DND-41 (cell line): ENCODE measurements around the gene MED12L.

Experiments used
- ATAC-seq: fragments of 200-7000 bp; cut with Tn5 transposase; 3 replicates; pipeline ENCODE4 v1.9.1; 2021; ENCODE audit warnings: low read depth; ENCODE audit not compliant: insufficient read depth
- DNase-seq: peaks from one replicate; pipeline ENCODE4 v3.0.0-alpha.2; 2020
- H2AFZ ChIP-seq: 2 replicates; pipeline ENCODE4 v1.6.0; 2012; ENCODE audit warnings: low read depth, low read length
- H3K27ac ChIP-seq: 2 replicates; pipeline ENCODE4 v1.5.1; 2012; ENCODE audit warnings: low read length, inconsistent platforms
- H3K27me3 ChIP-seq: fragments of 200-600 bp; sonication (generic); 2 replicates; pipeline ENCODE4 v1.6.0; 2012; ENCODE audit warnings: low read length, mild to moderate bottlenecking, inconsistent platforms; ENCODE audit not compliant: insufficient read depth, poor library complexity
- H3K36me3 ChIP-seq: 2 replicates; pipeline ENCODE4 v1.5.1; 2012; ENCODE audit warnings: low read length, inconsistent platforms; ENCODE audit not compliant: insufficient read depth
- H3K4me1 ChIP-seq: 2 replicates; pipeline ENCODE4 v1.5.1; 2012; ENCODE audit warnings: mild to moderate bottlenecking, low read length; ENCODE audit not compliant: insufficient read depth
- H3K4me2 ChIP-seq: 2 replicates; pipeline ENCODE4 v1.6.0; 2012; ENCODE audit warnings: mild to moderate bottlenecking, moderate library complexity, low read length, inconsistent platforms; ENCODE audit not compliant: insufficient read depth
- H3K4me3 ChIP-seq, 2 experiments: fragments of 200-600 bp in 1 of 2; shearing (Covaris generic) in 1 of 2; 2 replicates each; pipeline ENCODE4 v1.5.1; 2012 to 2016; ENCODE audit warnings: inconsistent platforms in 2 of 2, low read length in 2 of 2, mild to moderate bottlenecking in 2 of 2, low read depth in 1 of 2, moderate library complexity in 1 of 2
- H3K79me2 ChIP-seq: 2 replicates; pipeline ENCODE4 v1.6.0; 2012; ENCODE audit warnings: low read length, inconsistent platforms; ENCODE audit not compliant: insufficient read depth
- H3K9ac ChIP-seq: 2 replicates; pipeline ENCODE4 v1.6.0; 2012; ENCODE audit warnings: low read depth, mild to moderate bottlenecking, inconsistent platforms, low read length, moderate library complexity
- H3K9me3 ChIP-seq: 2 replicates; pipeline ENCODE4 v1.5.1; 2012; ENCODE audit warnings: low read length, moderate library complexity, mild to moderate bottlenecking, inconsistent platforms; ENCODE audit not compliant: insufficient read depth, severe bottlenecking
- H4K20me1 ChIP-seq: 2 replicates; pipeline ENCODE4 v1.6.0; 2012; ENCODE audit warnings: low read length; ENCODE audit not compliant: insufficient read depth
- EZH2 ChIP-seq: IDR thresholded peaks from 3 replicates; pipeline ENCODE4 v1.6.1; 2012; ENCODE audit warnings: borderline replicate concordance, low read depth, mild to moderate bottlenecking, moderate library complexity, low read length, inconsistent platforms; ENCODE audit not compliant: severe bottlenecking
- TF ChIP-seq, protein P1 (sequence below): IDR thresholded peaks from 2 replicates; pipeline ENCODE4 v1.5.1; 2012; ENCODE audit warnings: borderline replicate concordance, low read length, moderate library complexity, mild to moderate bottlenecking; ENCODE audit not compliant: poor library complexity, severe bottlenecking; ENCODE audit errors: extremely low read depth

The MED12L gene

DNA sequence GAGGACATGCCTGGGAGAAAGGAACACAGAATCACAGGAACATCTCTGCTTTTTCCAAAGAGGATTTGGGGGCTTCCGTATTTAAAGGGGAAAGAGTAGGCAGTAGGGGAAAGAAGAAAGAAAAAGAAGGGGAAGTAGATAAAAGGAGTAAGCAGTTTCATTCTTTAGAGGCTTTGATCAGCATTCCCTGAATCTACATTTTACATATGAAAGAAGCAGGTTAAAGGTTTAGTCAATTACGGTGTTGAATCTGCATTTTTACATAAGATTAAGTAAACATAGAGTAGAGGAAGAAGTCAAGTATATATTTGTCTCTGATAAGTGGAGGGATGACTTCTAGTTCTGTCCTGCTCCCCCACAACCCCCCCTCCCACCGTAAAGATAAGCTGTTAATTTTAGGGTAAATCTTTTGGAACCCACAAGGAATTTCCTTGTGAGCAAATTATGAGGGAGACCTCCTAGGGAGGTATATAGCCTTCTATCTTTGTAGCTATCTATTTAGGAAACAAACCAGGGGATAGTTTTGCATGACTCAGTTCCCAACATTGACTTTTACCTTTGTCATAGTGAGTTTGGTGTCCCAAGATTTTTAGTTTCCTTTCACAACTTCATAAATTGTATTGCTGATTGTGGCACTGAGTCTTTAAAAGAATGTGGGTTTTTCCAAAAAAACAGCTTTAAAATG is 307.8 kb downstream of the MED12L start:
- ATAC-seq, result no peak
- H3K9ac ChIP-seq, result no peak overlapping the region
- no peak for TF ChIP-seq EZH2
- TF ChIP-seq, protein P1, sequence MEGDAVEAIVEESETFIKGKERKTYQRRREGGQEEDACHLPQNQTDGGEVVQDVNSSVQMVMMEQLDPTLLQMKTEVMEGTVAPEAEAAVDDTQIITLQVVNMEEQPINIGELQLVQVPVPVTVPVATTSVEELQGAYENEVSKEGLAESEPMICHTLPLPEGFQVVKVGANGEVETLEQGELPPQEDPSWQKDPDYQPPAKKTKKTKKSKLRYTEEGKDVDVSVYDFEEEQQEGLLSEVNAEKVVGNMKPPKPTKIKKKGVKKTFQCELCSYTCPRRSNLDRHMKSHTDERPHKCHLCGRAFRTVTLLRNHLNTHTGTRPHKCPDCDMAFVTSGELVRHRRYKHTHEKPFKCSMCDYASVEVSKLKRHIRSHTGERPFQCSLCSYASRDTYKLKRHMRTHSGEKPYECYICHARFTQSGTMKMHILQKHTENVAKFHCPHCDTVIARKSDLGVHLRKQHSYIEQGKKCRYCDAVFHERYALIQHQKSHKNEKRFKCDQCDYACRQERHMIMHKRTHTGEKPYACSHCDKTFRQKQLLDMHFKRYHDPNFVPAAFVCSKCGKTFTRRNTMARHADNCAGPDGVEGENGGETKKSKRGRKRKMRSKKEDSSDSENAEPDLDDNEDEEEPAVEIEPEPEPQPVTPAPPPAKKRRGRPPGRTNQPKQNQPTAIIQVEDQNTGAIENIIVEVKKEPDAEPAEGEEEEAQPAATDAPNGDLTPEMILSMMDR, result no peak
- H3K4me3 ChIP-seq, result no peak overlapping the region
- no peaks in the 10 kb centered on the region for H3K4me1 ChIP-seq
- no peaks in the 10 kb centered on the region for H3K27me3 ChIP-seq
- H3K4me2 ChIP-seq, result no peak overlapping the region
- no peak for DNase-seq
- peaks cover 3% of the 10 kb centered on the region; the same call in 1 of the 2 replicates for H3K36me3 ChIP-seq
- no peak overlapping the region for H2AFZ ChIP-seq
- H3K9me3 ChIP-seq, result no peaks in the 10 kb centered on the region
- H3K27ac ChIP-seq, result no peak overlapping the region
- H3K79me2 ChIP-seq, result no peaks in the 10 kb centered on the region
- H4K20me1 ChIP-seq, result no peaks in the 10 kb centered on the region

DNA sequence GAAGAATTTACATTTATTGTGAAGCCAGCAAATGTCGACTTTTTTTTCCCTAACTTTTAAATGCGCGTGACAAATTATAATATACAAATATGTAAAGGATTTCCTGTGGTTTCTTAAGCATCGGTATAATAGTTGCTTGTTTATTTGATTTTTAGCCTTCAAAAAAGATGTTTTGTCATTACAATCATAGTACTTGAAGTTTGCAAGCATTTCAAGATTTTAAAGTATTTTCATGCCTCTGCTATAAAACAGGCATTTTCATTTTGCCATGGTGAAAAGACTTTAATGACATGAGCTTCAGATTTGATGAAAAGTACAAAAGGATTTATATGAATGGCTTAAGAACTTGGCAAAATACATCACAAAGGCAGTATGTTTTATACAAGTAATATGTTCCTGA is 308.5 kb downstream of the MED12L start:
- Histone ChIP-seq H3K27ac (no peak overlapping the region), H3K79me2 (no peaks in the 10 kb centered on the region), H2AFZ (no peak overlapping the region), H4K20me1 (no peaks in the 10 kb centered on the region), H3K36me3 (peaks cover 5% of the 10 kb centered on the region; the same call in 1 of the 2 replicates), H3K9ac (no peak overlapping the region), H3K4me2 (no peak overlapping the region), H3K27me3 (no peaks in the 10 kb centered on the region), H3K4me1 (no peaks in the 10 kb centered on the region), H3K4me3 (no peak overlapping the region), H3K9me3 (no peaks in the 10 kb centered on the region)
- DNase-seq (no peak), ATAC-seq (no peak)
- TF ChIP-seq, protein P1, result no peak
- TF ChIP-seq EZH2, result no peak

DNA sequence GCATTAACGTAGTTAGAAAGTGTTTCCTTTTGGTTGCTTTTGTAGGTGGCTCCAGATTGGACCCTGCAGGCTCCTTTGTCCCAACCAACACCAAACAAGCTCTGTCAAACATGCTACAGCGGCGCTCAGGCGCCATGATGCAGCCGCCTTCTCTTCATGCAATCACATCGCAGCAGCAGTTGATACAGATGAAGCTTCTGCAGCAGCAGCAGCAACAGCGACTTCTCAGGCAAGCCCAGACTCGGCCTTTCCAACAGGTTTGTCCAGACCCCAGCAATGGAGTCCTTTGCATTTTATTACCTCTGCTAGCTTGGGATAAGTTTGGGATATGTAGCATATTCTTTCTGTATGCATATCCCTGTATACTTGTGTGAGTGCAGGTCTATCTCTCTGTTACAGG is 309.1 kb downstream of the MED12L start:
- Histone ChIP-seq H3K9ac (no peak overlapping the region), H3K27ac (no peak overlapping the region), H3K27me3 (no peaks in the 10 kb centered on the region), H2AFZ (no peak overlapping the region), H4K20me1 (no peaks in the 10 kb centered on the region), H3K79me2 (no peaks in the 10 kb centered on the region), H3K4me1 (no peaks in the 10 kb centered on the region), H3K9me3 (no peaks in the 10 kb centered on the region), H3K4me3 (no peak overlapping the region), H3K36me3 (peaks cover 5% of the 10 kb centered on the region; the same call in 1 of the 2 replicates), H3K4me2 (no peak overlapping the region)
- ATAC-seq, result no peak
- DNase-seq, result no peak
- TF ChIP-seq, protein P1, result no peak
- TF ChIP-seq EZH2, result no peak
